Posterior cingulate gyrus (tissue), 11 donors: ENCODE measurements around the gene PRKCQ.
"Not testable (repeated sequence)": the region's sequence is repeated elsewhere in the genome, so short reads cannot be mapped to it uniquely, and the experiment has no call there.

ENCODE experiments used
- DNase-seq, 10 donors: peaks; one replicate each; pipeline versions ENCODE4 v3.0.0 to v3.0.0-alpha.2; 2020 to 2021; ENCODE audit warnings: mixed read lengths in 3 of 10
- intact Hi-C: fragments of 100-400 bp; cut with DNase I; formaldehyde crosslinking; loops from one replicate; pipeline ENCODE4 v1.15.1; 2023

Gene PRKCQ

GRCh38 chr10:6464862-6465430 is 115.1 kb downstream of the PRKCQ start:
- DNase-seq = no peak
- intact Hi-C loops = no loop called here

GRCh38 chr10:6463366-6463765 is 116.7 kb downstream of the PRKCQ start:
- intact Hi-C loops = no loop called here
- DNase-seq = no peak

DNA sequence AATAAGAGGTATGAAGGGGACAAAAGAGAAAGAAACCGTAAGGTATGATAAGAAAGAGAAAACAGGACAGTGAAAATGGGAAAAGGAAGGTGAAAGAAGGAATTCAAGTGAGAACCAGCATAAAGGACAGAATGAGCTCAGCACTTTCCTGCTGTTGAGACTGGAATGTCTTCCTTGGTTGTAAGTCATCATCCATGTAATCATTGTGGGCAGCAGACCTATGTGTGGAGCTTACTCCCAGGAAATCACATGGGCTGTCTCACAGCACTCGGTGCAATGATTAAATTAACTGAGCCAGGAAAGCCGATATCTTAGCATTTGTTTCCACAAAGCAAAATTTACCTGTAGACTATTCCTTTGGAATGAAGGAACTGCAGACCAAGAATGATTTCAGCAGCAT is 118.1 kb downstream of the PRKCQ start:
- intact Hi-C loops = no loop called here
- no peak for DNase-seq

DNA sequence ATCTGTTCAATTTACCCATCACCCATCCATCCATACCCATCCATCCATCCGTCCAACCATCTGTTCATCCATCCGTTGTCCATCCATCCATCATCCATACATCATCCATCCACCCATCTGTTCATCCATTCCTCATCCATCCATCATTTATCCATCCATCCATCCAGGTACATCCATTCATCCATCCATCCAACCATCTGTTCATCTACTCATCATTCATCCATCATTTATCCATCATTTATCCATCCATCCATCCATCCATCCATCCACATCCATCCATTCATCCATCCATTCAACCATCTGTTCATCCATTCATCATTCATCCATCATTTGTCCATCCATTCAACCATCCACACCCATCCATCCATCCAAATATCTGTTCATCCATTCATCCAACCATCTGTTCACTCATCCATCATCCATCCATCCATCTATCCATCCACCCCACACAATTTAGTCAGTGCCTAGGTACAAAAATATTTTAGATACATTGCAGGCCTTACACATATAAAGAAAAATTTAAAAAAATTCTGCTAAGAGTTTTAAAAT is 119.1 kb downstream of the PRKCQ start:
- intact Hi-C loops = no loop called here
- DNase-seq = no peak

GRCh38 chr10:6458814-6459213 is 121.3 kb downstream of the PRKCQ start:
- DNase-seq = no peak
- intact Hi-C loops = no loop called here

DNA sequence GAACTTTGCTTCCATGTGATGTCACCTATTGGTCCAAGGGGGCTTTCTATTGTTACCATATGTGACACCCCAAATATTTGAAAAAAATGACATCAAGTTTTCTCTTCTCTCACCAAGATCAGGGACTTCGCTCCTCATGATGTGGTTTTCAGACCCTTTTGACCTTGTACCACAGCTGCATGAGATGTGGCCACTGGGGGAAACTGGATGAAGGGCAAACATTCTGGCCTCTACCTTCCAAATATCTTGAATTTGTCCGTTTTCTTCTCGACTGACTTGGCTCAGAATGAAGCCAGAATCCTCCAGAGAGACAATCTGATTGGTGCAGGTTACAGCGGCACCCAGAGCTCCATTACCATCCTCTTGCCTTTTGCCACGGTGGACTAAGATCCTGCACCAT is 122.7 kb downstream of the PRKCQ start:
- DNase-seq = no peak
- intact Hi-C loops = no loop called here

DNA sequence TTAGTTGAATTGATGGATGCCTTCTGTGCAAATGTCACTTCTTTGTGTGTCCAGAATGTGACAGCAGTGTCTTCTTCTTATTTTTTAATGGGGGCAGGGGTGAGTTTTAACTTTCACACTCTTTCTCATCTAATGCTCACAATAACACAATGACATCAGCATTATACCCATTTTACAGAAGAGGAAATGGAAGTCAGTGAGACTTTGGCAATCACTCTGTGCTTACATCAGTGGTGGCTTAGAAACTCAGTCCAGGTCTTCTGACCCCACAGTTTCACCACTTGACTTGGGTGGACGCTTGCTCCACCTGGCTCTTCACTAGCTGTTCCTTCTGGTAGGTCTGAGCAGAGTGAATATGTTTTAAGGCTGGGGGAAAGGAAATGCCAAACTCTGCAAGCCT is 124.0 kb downstream of the PRKCQ start:
- intact Hi-C loops = no loop called here
- DNase-seq = no peak

DNA sequence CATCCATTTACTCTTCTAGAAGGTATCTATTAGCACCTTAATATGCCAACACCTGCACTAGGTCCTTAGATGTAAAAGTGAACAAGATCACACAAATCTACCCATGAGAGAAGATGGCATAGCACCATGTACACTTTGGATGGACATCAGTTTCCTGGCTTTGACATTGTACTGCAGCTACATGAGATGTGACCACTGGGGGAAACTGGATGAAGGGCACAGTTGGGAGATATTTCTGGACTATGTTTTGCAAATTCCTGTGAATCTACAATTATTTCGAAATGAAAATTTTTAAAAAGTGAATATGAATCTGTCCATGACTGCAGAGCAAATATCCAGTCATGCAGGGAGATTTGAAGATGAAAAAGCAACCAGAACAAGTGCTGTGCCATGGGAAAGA is 124.5 kb downstream of the PRKCQ start:
- no peak for DNase-seq
- intact Hi-C loops = no loop called here

DNA sequence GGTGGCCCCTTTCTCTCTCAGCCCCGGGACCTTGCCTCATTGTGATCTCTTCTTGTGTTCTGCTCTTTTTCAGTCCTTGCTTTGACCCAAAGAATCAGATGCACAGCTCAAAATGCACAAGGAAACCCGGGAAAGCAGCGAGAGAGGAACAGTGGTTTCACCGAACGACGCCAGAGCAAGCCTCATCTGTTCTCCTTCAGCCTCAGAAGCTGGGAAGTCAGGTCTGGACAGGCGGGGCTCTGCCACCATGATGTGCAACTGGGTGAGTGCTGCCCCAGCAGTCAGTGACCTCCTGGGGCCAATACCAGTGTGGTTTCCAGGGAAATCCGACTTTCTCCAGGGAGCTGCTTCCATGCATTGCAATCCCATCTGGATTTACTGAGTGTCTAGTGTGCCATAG is 133.4 kb downstream of the PRKCQ start:
- intact Hi-C loops = loop anchor here (2.0 to 5.0 kb wide), 2 partner anchors 134 to 221 kb away; partner anchors contain the start of gene PRKCQ
- DNase-seq = no peak

DNA sequence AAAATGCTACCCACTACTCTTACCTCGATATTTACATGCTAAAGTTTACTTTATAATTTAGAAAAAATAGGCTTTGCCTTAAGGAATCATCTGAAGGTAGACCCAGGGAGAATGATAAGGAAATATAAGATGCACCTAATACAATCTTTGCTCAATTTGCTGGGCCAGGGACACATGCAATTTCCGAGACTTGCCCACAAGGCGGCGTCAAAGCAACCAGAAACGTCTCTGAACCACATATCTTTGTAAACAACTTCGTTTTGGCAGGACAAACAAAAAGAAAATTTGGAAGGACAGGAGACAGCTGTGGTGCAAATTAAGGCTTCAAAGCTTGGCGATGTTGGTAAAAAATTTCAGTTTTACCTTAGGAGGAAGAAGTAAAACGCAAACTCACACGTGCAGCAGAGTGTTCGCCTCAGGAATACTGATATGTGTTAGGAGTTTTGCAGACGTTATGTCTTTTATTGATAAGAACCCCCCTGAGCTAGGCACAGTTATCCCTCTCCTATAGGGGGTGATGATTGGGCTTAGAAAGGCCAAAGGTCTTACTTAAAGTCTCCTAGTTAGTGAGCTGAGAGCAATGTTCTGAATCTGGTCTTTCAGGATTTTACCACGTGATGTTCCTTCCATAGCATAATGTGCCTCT is 134.3 kb downstream of the PRKCQ start:
- peak; percentile 36 to 95 (median 76) for DNase-seq
- intact Hi-C loops = loop anchor here (2.0 to 5.0 kb wide), 2 partner anchors 135 to 222 kb away; partner anchors contain the start of gene PRKCQ

GRCh38 chr10:6439875-6440274 is 140.2 kb downstream of the PRKCQ start:
- intact Hi-C loops, DNase-seq: not testable (repeated sequence)

GRCh38 chr10:6431861-6432260 is 148.2 kb downstream of the PRKCQ start:
- intact Hi-C loops = no loop called here
- no peak for DNase-seq

DNA sequence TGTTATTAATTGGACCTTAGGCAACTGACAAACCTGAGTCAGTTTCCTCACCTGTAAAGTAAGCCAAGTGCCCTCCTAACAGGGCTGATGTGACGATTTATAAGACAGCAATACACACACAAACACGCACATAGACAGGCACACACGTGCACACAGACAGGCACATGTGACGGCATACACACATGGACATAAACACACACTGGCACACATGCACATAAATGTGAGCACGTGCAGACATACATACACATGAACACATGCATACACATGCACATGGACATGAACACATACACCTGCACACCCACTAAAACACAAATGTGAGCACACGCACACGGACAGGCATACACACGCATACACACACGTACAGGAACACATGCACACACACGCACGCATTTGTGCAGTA is 148.9 kb downstream of the PRKCQ start:
- intact Hi-C loops = no loop called here
- no peak for DNase-seq

DNA sequence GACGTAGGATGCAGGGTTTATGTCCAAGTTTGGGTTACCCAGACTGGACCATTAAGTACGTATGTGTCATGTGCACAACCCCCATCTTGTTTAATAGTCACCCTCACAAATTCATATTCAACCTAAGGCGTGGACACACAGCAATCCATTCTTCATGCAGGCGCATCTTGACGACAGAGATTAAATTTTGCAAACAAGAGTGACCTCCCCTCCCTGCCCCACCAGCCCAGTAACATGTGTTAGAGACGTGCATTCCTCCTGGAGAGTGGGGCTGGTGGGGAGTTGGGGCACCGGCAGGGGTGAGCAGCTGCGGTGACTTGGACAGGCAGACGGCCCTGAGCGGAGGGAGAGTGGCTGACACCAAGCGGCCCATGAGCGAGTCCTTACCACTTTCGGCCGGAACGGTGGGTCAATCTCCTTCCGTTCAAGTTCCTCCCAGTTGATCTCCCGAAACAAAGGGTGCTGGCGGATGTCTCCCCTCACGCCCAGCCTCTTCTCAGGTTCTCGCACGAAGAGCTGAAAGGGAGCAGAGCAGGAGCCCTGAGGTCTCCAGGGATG is 149.6 kb downstream of the PRKCQ start:
- no peak for DNase-seq

GRCh38 chr10:6427357-6427959 is 152.6 kb downstream of the PRKCQ start:
- intact Hi-C loops = no loop called here
- DNase-seq = no peak

More for the DNA sequence above, 149.6 kb downstream of the PRKCQ start:
- intact Hi-C loops = no loop called here

DNA sequence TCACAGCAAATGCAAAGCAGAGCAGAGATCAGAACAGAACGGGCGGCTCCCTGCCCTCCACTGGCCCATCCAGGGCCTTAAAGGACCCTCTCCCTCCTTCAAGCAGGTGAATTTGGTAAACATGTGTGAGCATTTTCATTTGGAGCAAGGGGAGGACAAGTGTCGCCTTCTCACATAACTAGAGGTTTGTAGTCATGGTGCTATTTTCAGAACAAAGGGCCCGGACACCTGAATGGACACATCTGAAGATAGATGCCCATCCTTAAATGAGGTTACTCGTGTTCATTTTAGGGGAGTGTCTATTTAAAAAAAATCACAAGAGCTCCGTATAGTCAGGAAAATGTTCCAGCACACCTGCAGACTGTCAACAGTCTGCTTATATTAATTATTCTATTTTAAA is 153.8 kb downstream of the PRKCQ start:
- intact Hi-C loops = no loop called here

DNA sequence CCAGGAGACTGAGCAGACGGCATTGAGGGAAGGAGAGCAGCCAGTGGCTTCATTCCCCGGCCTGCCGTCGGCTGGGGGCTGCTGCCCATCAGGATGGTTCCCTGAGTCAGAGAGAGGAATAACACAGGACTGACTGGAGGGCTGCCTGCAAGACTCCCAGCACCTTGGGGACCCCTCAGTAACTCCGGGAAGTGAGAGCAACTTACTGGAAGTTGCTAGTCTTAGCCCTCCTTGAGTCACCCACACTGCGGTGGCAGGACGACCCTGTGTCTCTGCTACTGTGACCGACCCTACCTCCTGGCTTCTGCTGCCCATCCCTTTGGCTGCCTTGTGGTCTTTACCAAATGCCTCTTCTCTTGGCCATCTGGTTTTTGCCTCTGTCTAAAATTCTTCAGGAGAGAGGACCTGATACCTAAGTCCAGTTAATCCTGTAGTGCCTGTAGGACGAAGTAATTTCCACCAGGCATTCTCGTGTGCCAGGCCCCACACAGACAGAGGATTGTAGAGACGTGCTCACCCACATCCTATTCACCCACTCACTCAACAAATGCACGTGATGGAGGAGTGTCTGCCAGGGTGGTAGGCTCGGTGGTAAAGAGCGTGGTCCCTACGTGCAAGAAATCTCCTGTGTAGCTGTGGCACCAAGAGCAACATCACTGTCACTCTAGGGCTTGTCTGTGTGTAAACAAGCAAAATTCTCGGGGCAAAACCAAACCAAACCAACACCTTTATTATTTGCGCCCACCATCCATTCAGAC is 156.5 kb downstream of the PRKCQ start:
- intact Hi-C loops = no loop called here
- DNase-seq = no peak

More for the DNA sequence above, 153.8 kb downstream of the PRKCQ start:
- no peak for DNase-seq

DNA sequence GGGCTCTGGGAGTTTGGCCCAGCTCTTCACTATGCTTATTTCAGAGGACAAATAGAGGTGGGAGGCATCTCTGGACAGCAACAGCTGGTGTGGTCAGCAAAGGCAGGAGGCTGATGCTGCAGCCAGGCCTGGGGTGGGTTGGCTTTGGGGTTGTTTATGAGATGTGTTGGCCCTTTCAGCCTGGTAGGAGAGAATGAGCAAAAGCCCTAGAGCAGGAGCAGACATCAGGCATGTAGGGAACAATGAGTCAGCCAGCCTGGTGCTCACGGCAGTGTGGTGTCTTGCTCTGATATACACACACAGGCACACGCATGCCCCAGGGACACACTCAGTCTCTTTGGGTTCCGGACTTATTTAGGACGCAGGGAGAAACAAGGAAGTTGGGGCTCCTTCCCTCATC is 157.1 kb downstream of the PRKCQ start:
- intact Hi-C loops = no loop called here
- DNase-seq = peak in 1 of 10 donors; percentile 43

DNA sequence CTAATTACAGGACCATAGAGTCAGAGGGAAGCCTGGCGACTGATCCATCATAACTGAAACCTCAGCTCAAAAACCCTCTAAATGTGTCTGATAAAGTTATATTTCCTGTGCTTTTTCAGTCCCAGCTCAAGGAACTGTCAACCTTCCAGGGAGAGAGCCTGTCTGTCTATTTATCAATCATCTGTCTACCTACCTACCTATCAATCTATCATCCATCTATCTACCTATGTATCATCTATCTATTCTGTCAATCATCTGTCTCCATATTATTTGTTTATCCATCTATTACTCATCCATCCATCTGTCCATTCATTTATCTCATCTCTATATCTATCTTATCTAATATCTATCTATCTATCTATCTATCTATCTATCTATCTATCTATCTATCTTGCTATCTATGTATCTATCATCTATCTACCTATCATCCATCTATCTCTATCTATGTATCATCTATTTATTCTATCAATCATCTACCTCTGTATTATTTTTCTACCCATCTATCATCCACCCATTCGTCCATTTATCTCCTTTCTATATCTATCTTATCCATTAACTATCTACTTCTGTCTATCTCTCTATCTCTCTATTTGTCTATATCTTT is 161.4 kb downstream of the PRKCQ start:
- no peak for DNase-seq
- intact Hi-C loops = loop anchor here (5.0 kb wide), 1 partner anchor 999 kb away; no protein-coding TSS in a partner anchor

GRCh38 chr10:6418167-6418566 is 161.9 kb downstream of the PRKCQ start:
- intact Hi-C loops = loop anchor here (5.0 kb wide), 1 partner anchor 999 kb away; no protein-coding TSS in a partner anchor
- DNase-seq = no peak
